ENCODE measurements around the gene ERAP2.

Gene ERAP2

DNA sequence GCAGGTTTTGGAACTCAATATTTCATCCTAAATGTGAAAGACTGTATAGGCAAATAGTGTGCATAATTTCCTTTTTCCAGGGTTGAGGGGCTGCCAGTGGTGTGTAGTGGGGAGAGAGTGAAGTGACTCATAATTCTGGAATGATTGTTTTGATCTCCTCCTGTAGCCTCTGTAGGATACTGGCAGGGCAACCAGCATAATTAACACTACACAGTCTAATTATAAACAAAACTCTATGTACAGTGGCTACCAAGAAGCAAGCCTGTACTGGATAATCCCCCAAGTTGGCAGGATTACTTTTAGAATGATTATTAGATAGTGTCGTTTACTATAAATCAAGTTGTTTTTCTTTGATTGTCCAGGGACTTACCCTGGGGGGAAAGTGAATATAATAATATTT is 91.8 kb downstream of the ERAP2 start:
- Histone ChIP-seq H3K27me3 (no peaks in the 10 kb centered on the region), H3K27ac (peak overlapping the region; percentile 31 to 54), H3K36me3 (no peaks in the 10 kb centered on the region), H3K4me3 (no peak overlapping the region), H3K4me1 (peaks cover 0 to 68% (median 21%) of the 10 kb centered on the region in 4 donors), H3K9me3 (no peaks in the 10 kb centered on the region)
- TF ChIP-seq, protein P1, sequence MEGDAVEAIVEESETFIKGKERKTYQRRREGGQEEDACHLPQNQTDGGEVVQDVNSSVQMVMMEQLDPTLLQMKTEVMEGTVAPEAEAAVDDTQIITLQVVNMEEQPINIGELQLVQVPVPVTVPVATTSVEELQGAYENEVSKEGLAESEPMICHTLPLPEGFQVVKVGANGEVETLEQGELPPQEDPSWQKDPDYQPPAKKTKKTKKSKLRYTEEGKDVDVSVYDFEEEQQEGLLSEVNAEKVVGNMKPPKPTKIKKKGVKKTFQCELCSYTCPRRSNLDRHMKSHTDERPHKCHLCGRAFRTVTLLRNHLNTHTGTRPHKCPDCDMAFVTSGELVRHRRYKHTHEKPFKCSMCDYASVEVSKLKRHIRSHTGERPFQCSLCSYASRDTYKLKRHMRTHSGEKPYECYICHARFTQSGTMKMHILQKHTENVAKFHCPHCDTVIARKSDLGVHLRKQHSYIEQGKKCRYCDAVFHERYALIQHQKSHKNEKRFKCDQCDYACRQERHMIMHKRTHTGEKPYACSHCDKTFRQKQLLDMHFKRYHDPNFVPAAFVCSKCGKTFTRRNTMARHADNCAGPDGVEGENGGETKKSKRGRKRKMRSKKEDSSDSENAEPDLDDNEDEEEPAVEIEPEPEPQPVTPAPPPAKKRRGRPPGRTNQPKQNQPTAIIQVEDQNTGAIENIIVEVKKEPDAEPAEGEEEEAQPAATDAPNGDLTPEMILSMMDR (IDR thresholded peaks at IDR 0.05) = no peak
- no peak for DNase-seq
- intact Hi-C loops (cut with DNase I; ENCODE audit: low total_unique reads) = no loop called here

DNA sequence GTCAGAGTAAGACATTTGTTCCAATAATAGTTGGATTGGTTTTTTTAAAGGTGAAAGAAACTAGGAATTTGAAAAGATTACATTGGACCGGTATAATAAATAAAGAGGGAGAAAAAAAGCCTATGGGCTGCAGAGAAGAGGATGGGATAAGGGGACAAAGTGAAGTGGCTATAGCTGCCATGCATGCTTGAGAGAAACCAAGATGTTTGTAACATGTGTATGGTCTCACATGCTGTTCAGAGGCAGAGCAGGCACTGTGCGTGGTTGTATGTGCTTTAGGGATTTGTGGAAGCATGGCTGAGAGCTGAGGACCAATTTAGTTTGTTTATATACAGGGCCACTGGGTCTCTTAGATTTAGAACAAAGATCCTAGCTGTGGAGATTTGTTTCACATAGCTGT is 92.3 kb downstream of the ERAP2 start:
- H3K9me3 ChIP-seq = no peaks in the 10 kb centered on the region
- H3K36me3 ChIP-seq = no peaks in the 10 kb centered on the region
- intact Hi-C loops (cut with DNase I; ENCODE audit: low total_unique reads) = no loop called here
- H3K27me3 ChIP-seq = no peaks in the 10 kb centered on the region
- peak overlapping the region in 1 of 2 donors; percentile 54 for H3K27ac ChIP-seq
- peaks cover 0 to 67% (median 20%) of the 10 kb centered on the region in 4 donors for H3K4me1 ChIP-seq
- TF ChIP-seq, protein P1 (IDR thresholded peaks at IDR 0.05) = no peak
- DNase-seq = no peak
- no peak overlapping the region for H3K4me3 ChIP-seq
